Activated CD4-positive, alpha-beta T cell treated with anti-CD3 and anti-CD28 coated beads, Interleukin-10, Interleukin-2, amounts not matched to agents 100 ng/mL and 50 ng/mL, durations not matched to agents 16 hours and 8 hours (primary cell): ENCODE results near the gene ENPP1.
A peak's percentile ranks its signal among the peaks of the same experiment; 100 is the strongest.

Source experiments
- DNase-seq: peaks from one replicate; pipeline ENCODE4 v3.0.0-alpha.2; 2020

Gene ENPP1

DNA sequence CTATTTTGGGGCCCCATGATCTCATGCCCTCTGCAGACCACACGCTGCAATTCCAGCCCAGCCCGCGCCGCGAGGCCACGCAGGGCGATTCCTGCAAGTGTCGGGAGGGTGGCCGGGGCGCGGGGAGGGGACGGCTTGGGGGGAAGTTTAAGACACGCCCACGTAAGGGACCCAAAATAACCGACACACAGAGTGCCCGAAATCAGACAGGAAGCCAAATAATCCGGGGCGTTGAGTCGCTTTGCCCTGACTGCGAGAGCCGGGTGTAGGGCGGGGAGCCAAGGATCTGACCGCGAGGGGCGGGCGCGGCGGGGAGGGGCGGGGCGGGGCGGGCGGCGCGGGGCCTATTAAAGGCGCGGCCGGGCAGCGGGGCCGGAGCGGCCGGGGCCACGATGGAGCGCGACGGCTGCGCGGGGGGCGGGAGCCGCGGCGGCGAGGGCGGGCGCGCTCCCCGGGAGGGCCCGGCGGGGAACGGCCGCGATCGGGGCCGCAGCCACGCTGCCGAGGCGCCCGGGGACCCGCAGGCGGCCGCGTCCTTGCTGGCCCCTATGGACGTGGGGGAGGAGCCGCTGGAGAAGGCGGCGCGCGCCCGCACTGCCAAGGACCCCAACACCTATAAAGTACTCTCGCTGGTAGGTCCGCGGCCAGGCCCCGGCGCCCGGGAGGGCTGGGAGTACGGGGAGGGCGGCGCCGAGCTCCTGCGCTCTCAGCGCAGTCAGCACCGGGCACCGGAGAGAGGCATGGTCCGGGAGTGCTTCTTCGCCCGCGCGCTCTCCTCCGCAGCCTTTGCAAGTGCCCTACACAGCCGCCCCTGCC is at the start of gene ENPP1:
Gene ENPP1, plus strand, starts transcription at position 377 of the 816 bp plus-strand sequence. Its CDS starts 16 bp downstream, at position 393.
- peak; percentile 66 for DNase-seq

DNA sequence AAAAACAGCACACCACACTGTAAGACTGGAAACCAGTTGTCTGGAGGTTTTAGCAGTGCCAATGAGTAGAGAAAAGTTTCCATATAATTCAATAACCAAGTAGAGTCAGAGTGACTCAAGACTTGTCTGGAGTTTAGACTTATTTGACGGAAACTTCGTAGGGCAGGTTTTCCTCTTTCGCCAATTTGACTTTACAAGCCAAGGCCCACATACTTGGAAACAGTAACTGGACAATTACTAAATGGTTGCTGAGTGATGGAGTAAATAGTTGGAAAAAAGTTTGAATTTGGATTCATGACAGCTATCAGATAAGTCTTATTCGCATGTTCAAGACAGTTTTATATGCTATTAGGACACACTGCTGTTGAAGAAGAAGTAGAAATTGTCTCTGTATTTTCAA is 48.9 kb upstream of the ENPP1 start:
- DNase-seq: no peak

- DNase-seq: no peak
These were observed 46.6 kb upstream of the ENPP1 start for GRCh38 chr6:131761060-131761761.

DNA sequence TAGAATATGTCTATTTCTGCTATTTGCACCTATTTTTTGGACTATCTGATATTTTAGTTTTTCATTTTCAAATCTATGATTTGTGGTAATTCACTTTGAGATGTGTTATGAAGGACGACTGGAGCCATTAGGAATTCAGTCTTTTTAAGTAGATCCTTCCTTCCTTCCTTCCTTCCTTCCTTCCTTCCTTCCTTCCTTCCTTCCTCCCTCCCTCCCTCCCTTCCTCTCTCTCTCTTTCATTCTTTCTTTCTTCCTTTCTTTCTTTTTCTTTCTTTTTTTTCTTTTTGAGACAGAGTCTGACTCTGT is 46.1 kb upstream of the ENPP1 start:
- no peak for DNase-seq

DNA sequence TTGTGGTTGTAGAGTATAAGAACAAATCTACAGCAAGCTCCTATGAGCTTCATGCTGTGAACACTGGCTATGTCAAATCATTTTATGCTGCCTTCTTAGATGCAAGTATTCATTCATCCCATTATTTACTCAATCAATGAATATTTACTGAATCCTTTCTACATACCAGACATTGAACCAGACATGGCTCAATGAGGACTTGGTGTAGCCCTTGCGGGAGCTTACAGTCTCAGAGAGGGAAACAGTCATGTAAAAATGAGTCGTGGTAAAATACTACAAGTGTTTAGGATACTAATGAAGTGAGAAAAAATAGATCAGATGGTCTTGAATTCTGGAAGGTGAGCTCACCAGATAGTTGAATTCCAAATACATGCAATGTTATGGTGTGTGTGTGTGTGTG is 44.8 kb upstream of the ENPP1 start:
- no peak for DNase-seq

GRCh38 chr6:131763749-131764148 is 44.1 kb upstream of the ENPP1 start:
- no peak for DNase-seq

DNA sequence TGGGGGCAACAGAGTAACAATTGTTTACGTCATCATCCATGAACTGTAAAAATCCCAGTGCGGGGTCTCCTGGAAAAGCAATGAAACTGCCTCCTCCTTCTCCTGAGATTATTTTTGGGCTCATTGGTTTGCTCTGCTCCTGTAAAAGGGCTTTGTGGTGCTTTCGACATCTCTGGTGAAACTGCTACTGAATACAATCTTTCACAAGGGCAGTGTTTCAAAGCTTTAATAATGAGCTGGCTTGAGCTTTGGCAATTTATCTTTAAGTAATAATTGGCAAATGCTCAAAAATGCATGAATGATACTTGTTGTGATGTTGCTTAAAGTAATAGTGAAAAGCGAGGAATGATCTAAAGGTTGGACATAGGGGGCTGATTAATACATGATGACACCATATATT is 43.5 kb upstream of the ENPP1 start:
- no peak for DNase-seq

DNA sequence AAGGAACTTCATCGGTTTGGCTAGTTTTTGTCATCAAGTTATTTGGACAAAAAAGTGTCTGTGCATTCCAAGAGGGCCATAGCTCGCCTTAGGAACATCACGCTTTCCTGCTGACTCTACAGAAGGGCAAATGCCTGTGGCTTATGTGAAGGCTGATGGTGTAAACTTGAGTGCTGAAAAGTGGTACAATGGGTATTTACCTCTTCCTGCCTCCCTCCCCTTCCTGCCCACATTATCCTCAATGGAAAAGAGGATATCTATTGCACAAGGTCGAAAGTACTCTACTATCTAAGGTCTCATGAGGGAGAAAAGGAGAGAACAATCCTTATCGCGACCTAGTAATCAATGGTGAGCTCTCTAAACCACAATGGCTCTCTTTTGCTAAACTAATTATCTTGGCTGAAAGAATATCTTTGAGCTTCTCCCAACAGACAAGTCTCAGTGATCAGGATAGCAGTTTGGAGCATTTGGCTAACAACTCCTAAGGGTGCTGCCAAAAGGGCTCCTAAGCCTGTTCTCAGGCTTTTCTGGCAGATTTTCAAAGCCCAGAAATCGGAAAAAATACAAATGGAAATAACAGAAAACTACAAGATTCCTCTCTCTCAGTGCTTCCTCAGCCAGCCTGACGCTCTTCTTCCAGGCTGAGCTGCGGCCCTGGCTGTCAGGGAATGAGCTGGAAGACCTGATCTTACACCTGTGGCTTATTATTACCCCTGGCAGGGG is 42.6 kb upstream of the ENPP1 start:
- DNase-seq: no peak

DNA sequence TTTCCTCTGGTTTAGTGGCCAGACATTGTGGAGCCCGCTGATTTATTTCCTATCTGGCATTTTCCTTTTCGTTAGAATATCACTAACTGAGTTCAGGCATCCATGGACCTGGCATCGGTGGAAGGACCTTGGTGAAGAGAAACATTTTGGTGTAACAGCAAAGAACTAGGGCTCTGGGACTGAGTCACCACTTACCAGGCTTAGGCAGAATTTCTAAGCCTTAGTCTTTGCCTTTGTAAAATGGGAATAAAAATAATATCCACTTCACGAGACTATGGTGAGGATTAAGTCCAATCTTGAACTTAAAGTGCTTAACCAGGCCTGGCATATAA is 42.0 kb upstream of the ENPP1 start:
- DNase-seq: no peak

GRCh38 chr6:131766631-131767030 is 41.2 kb upstream of the ENPP1 start:
- DNase-seq: no peak

- no peak for DNase-seq
These were observed 38.9 kb upstream of the ENPP1 start for GRCh38 chr6:131768964-131769363.

GRCh38 chr6:131769385-131770141 is 38.3 kb upstream of the ENPP1 start:
- no peak for DNase-seq

- no peak for DNase-seq
These were observed 37.0 kb upstream of the ENPP1 start for GRCh38 chr6:131770776-131771175.

DNA sequence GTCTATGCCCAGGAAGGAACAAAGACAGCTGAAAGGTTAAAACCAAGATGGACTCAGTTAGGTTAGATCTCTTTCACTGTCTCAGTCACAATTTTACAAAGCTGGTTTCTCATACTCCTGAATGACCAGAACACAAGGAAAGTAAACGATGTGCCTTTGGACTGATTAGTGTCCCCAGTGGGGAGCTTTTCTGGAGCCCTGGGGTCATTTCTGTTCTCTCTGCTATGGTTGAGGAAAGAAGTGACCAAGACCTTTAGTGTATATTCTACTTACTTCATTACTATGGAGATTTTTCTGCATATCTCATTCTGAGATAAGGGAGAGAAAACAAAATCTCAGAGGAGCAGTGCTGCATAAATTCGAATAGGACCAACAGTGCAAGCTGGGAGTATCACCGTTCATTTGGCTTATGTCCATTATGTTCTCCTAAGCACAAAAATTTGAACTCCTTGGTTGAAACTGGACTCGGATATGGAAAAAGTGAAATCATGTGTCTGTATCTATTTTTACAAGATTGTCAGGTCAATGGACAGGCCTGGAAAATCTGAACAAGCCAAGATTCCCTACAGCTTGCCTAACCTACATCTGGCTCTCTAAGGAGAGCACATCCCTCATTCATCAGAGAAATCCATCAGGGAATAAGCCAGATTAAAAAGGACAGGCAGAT is 34.4 kb upstream of the ENPP1 start:
- DNase-seq: no peak

- DNase-seq: no peak
These were observed 31.9 kb upstream of the ENPP1 start for GRCh38 chr6:131775886-131776285.

DNA sequence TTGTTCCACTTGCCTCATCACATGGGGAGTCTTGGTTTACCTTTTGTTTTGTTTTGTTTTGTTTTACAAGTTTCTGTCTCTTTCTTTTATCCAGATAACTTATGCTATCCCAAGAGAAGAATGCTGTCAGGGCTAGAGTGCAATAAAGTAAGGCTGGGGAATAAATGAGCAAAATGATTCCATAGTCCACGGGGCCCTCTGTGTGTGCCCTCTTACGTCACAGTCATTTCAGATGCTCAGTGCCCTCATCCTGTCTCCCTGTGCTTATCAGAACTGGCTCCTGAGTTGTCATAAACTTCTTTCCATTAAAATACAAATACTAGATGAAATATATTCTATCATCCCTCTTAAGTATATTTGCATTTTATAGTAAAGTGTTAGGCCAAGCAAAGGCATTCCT is 30.8 kb upstream of the ENPP1 start:
- no peak for DNase-seq

DNA sequence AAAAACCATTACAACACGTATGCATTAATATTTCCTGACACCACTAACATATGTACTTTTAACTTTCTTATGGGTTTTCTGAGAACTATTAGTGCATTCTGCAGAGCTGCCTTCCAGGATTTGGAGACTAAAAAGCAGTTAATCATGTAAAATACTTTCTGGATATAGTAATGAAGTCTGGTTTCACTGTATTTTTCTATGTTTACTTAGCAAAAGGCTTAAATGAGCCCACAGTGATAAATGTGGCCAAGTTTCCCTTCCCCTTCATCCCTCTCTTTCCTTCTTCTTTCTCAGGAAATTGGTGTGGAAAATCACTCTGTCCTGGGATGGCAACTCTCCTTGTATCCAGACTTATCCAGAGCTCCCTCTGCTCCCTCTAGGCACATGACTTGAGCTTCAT is 29.7 kb upstream of the ENPP1 start:
- DNase-seq: no peak

- DNase-seq: no peak
These were observed 28.5 kb upstream of the ENPP1 start for GRCh38 chr6:131779304-131779703.

DNA sequence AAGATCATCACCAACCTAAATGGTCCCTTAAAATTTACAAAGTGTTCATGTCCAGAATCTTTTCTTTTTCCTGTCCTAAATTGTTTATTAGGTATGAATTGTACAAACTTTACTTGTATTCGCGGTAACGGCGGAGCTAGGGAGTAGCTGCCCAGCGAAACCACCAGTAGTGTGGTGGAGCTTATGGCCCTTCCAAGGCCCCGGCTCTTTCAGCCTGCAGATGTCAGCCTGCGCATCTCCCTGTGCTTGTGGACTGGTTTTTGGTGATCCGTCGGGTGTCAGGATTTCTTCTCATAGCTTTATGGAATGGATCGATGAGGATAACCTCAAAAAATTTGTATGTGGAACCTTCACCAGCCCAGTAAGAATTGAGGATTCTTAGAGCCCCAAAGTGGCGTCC is 27.2 kb upstream of the ENPP1 start:
- no peak for DNase-seq

- DNase-seq: no peak
These were observed 26.1 kb upstream of the ENPP1 start for GRCh38 chr6:131781687-131782086.

- no peak for DNase-seq
These were observed 25.1 kb upstream of the ENPP1 start for GRCh38 chr6:131782764-131783163.

DNA sequence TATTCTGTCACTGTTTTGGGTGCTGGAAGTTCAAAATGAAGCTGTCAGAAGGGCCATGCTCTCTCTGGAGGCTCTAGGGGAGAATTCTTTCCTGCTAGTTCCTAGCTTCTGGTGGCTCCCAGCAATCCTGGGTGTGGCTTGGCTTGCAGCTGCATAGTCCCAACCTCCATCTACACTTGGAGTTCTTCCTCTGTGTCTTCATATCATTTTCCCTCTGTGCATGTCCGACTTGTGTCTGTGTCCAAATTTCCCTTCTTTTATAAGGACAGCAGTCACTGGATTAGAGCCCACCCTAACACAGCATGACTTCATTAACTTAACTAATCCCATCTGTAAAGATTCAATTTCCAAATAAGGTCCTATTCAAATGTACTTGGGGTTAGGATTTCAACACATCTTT is 23.3 kb upstream of the ENPP1 start:
- no peak for DNase-seq

DNA sequence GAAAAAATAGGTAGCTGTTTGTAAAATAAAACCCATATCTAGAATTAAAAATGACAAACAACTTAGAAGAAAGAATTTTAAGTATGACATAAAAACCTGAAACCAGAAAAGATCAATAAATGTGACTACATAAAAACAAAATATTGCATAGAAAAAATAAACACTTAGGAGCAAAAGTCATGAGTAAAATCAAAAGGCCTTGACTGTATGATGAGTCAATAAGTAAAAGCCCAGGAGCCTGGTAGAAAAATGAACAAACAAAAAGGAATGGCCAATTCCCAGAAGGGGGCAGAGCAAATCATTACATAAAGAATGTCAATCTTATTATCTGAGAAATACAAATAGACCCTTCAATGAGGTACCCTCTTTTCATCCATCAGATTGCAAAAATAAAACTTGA is 20.7 kb upstream of the ENPP1 start:
- peak; percentile 32 for DNase-seq
